Esophagus mucosa (tissue), 1 donor: ENCODE results near the gene AGFG1. TPM values are rescaled to one million over a fixed set of nuclear protein-coding genes. Genes with fewer than 3 reads are reported as not detected.
"Not testable (repeated sequence)": the region's sequence is repeated elsewhere in the genome, so short reads cannot be mapped to it uniquely, and the experiment has no call there.

Experiments
- ATAC-seq: fragments of 200-7000 bp; cut with Tn5 transposase; one replicate; pipeline ENCODE4 v1.9.1; 2020
- total RNA-seq: library from RNA; stranded (reverse); gene quantifications from one replicate; pipeline ENCODE4 v1.2.4, GENCODE V29; 2023
- donor health status: DM: yes; HTN: yes; CAD: no.

The AGFG1 gene
- total RNA-seq, 1 donor from 2014 or later = 62.4 TPM

- no peak for ATAC-seq
Observed at GRCh38 chr2:227539465-227539956, 67.6 kb downstream of the AGFG1 start.

DNA sequence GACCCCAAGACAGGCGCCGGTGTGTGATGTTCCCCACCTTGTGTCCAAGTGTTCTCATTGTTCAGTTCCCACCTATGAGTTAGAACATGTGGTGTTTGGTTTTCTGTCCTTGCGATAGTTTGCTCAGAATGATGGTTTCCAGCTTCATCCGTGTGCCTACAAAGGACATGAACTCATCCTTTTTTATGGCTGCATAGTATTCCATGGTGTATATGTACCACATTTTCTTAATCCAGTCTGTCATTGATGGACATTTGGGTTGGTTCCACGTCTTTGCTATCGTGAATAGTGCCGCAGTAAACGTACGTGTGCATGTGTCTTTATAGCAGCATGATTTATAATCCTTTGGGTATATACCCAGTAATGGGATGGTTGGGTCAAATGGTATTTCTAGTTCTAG is 68.4 kb downstream of the AGFG1 start:
- ATAC-seq = not testable (repeated sequence)

DNA sequence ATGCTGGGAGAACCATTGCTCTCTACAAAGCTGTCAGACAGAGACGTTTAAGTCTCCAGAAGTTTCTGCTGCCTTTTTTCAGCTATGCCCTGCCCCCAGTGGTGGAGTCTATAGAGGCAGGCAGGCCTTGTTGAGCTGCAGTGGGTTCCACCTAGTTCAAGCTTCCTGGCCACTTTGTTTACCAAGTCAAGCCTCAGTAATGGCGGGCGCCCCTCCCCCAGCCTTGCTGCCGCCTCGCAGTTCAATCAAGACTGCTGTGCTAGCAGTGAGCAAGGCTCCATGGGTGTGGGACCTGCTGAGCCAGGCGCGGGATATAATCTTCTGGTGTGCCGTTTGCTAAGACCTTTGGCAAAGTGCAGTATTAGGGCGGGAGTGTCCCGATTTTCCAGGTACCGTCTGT is 74.0 kb downstream of the AGFG1 start:
- ATAC-seq = no peak

DNA sequence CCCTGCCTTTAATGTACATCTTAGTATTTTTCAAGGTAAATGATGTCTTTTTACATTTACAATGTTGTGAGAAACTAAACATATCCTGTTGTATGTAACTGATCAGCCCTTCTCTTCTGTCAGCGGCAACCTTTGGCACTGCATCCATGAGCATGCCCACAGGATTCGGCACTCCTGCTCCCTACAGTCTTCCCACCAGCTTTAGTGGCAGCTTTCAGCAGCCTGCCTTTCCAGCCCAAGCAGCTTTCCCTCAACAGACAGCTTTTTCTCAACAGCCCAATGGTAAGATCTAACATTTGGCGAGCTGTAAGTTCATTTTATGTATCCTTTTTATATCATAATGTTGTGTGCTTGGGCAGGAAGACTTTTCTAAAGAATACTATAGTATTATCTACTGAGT is 79.9 kb downstream of the AGFG1 start:
- no peak for ATAC-seq

- ATAC-seq = no peak
Observed at GRCh38 chr2:227562581-227562980, 90.6 kb downstream of the AGFG1 start.

GRCh38 chr2:227565080-227565479 is 93.1 kb downstream of the AGFG1 start:
- ATAC-seq = no peak

GRCh38 chr2:227566012-227566411 is 94.1 kb downstream of the AGFG1 start:
- no peak for ATAC-seq

- ATAC-seq = no peak
Observed at GRCh38 chr2:227568852-227569169, 96.9 kb downstream of the AGFG1 start.

- no peak for ATAC-seq
Observed at GRCh38 chr2:227570615-227571014, 98.7 kb downstream of the AGFG1 start.

DNA sequence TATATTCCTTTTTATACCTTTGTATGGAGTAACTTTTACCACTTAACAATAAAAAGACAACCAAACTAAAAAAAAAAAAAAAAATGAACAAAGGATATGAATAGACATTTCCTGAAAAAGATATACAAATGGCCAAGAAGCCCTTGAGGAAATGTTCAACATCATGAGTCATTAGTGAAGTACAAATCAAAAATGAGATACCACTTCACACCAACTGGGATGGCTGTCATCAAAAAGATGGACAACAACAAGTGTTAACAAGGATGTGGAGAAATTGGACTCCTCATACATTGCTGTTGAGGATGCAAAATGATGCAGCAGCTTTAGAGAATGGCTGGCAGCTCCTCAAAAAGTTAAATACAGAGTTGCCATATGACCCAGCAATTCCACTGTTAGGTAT is 104.2 kb downstream of the AGFG1 start:
- ATAC-seq = no peak

DNA sequence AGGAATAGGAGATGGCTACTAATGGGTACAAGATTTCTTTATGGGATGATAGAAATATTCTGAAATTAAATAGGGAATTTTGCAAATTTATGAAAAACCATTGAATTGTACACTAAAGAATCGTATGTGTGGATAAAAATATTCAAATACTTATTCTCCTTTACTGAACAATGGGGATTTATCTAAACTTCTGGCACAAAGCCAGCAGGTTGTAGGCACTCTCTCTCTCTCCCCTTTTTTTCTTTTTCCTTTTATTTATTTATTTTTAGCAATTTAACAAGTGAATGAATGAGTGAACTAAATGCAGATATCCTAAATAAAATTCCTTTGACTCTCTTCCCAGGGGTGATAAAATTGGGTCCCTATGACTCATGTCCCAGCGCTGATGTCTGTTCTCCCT is 104.9 kb downstream of the AGFG1 start:
- no peak for ATAC-seq

DNA sequence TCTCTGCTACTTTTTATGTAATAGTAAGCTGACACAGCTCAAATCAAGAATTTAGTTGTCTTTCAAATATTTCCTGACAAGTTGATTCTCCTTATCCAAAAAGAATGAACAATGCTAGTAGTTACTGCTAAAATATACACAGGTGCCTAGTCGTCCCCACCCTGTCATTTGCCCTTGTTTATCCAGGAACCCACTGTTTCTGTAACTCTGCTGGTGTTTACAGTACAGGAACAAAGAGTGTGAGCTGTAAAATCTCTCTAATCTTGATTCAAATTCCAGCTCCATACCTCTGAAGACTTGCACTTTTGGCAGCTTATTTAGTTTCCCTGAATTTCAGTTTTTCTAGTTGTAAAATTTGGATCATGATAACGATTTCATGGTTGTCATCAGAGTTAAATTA is 105.6 kb downstream of the AGFG1 start:
- no peak for ATAC-seq

DNA sequence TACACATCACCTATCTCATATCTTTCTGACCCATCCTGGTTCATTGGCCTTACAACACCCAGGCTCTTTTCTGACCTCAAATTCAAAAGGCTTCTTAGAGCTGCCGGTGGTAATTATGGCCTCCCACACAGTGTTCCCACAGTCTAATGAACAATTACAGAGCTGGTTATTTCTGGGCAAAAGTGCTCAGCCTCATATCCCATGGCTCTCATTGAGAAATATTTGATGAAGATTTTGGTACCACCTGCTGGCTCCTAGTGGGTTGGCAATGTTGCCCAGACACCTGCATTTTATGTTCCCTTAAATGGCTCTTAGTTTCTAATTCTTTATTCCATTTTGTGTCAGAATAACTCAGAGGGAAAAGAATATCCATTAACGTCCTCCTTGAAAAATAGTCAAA is 106.7 kb downstream of the AGFG1 start:
- ATAC-seq = no peak

GRCh38 chr2:227579791-227580190 is 107.8 kb downstream of the AGFG1 start:
- no peak for ATAC-seq

DNA sequence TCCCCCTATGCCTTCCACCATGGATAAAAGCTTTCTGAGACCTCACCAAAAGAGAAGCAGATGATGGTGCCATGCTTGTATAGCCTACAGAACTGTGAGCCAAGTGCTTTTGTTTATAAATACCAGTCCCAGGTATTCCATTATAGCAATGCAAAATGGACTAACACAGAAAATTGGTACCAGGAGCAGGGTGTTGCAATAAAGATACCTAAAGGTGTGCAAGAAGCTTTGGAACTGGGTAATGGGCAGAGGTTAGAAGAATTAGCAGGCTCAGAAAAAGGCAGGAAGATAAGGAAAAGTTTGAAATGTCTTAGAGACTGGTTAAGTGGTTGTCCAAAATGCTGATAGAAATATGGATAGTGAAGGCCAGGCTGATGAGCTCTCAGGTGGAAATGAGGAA is 110.4 kb downstream of the AGFG1 start:
- ATAC-seq = no peak

DNA sequence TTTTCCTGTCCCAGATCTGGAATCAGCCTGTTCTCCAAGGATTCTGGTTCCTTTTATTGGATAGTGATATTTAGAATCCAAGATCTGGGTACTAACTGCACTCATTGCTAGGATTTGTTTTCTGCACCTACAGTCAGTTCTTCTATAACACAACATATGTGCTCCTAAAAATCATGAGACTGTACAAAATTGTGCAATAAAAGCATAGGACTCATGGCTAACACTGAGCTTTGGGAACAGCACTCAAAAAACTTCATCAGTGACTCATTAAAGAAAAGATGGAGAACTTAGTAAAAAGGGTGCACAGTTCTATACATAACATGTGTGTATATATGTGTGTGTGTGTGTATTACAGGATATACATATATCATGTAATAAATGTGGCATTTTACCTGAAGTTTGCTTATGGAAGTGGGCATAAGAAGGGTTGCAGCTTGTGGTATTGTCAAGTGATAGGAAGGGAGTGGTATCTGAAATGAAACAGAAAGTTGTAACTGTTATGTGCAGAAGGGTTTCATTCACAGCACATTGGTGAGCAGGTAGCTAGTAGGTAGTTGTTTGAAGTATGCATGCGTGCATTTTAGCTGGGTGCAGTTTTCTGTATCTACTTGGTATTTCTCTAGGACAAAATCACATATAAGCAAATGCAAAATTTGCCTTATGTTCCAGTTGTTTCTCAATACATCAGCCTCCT is 120.9 kb downstream of the AGFG1 start:
- no peak for ATAC-seq

DNA sequence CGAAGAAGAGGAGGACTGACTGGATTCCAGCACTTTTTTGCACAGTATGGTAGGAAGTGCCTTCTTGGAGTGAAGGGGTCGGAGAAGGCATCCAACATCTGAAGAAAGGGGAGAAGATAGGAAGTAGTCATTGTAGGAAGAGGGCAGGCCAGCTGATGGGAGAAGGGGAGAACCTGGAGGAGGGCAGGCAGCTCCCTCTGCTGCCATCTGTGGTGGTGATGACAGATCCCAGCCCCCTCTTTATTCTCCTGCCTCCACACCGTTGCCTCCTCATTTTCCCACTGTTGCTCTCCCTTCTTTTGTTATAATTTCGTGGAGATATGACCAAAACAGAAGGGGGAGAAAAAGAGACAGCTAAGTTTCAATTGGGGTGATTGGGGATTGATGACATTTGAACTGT is 123.8 kb downstream of the AGFG1 start:
- no peak for ATAC-seq

- no peak for ATAC-seq
Observed at GRCh38 chr2:227597036-227597435, 125.1 kb downstream of the AGFG1 start.

GRCh38 chr2:227597998-227598397 is 126.0 kb downstream of the AGFG1 start:
- ATAC-seq = no peak

DNA sequence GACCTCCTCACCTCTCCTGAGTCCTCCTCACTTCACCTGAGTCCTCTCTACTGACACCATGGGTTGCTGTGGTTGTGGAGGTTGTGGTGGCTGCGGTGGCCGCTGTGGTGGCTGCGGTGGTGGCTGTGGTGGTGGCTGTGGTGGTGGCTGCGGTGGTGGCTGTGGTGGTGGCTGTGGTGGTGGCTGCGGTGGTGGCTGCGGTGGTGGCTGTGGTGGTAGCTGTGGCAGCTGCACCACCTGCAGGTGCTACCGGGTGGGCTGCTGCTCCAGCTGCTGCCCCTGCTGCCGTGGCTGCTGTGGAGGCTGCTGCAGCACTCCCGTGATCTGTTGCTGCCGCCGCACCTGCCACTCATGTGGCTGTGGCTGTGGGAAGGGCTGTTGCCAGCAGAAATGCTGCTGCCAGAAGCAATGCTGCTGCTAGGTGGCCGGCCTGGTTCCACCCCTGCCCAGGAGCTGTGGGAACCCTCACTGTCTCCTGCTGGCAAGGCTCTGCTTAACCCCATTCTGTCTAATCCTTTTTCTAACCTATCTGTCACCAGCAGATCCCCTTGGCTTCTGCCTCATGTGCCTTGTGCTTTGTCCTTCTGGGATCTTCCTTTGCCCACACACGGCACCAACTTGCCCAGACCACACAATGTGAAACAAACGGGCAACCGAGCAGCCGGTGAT is 127.0 kb downstream of the AGFG1 start, which contains the start of gene SCYGR2:
Gene SCYGR2, plus strand, starts transcription at position 59 of the 669 bp plus-strand sequence. Its CDS starts 0 bp downstream, at position 59.
- ATAC-seq = peak; percentile 11

DNA sequence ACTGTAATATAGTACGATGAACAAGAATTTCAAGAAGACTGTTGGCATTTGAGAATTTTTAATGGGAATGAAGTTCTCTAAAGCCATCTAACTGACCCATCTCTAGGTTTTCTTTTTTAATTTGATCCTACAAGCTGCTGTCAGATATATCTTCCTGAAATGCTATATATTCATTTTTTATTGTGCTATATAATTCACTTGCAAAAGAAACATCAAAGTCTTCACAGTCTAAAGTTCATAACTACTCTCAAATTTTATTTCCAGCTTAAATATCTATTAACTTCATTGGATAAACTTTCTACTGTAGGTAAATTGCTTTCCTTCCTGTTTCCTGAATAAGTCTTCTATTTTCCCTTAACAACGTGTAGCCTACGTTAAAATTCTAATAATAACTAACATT is 130.4 kb downstream of the AGFG1 start:
- no peak for ATAC-seq

DNA sequence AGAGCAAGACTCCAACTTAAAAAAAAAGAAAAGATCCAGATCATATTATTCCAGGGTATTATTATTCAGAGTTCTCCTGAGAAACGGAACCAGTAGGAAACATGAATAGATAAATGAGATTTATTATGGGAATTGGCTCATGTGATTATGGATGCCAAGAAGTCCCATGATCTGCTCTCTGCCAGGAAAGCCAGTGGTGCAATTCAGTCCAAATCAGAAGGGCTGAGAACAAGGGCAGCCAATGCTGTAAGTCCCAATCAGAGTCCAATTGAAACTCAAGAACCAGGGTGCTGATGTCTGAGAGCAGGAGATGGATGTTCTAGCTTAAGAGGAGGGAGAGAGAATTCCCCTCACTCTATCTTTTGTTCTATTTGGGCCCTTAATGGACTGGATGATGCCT is 134.5 kb downstream of the AGFG1 start:
- no peak for ATAC-seq

DNA sequence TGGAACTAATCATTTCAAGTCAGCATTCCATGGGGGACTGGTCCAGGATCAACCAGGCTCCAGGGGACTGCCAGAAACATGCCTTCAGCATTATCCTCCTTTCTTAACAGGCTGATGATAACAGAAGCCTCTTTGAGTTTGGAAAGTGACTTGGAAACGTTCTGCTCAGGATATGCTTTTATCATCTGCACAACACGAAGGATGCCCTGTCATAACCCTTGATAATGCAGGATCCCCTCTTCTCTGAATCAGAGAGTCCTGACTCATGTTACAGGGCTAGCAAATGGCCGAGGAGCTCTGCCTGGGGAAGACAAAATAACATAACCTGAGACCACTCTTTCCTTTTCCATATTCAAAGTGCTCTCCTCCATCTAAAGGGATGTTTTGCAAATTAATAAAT is 136.0 kb downstream of the AGFG1 start:
- no peak for ATAC-seq

DNA sequence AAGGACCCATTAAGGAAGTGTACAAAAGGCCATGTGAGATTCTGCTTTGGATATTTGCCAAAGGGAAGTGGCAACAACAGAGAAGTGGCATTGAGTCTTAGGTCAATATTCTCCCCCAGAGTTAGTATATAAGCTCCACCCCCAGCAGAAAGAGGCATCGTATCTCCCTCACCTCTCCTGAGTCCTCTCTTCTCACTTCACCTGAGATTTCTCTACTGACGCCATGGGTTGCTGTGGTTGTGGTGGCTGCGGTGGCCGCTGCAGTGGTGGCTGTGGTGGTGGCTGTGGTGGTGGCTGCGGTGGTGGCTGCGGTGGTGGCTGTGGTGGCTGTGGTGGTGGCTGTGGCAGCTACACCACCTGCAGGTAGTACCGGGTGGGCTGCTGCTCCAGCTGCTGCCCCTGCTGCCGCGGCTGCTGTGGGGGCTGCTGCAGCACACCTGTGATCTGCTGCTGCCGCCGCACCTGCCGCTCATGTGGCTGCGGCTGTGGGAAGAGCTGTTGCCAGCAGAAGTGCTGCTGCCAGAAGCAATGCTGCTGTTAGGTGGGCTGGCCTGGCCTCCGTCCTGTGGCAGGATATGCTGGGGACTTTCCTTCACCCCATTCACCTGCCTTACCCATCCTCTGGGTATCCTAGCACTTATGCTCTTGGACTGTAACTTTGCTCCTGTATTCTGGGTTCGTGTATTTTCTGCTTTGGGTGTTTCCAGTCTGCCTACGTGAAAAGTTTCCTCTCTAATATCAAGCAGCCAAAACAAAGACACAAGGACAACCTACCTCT is 136.8 kb downstream of the AGFG1 start:
- ATAC-seq = no peak
